CD14-positive monocyte (primary cell): ENCODE results near the gene JMJD1C. TPM values are rescaled to one million over a fixed set of nuclear protein-coding genes. Genes with fewer than 3 reads are reported as not detected.

Source experiments
- DNase-seq, 3 donors: peaks; one replicate each; pipeline ENCODE4 v3.0.0-alpha.2; 2011 to 2022
- H2AFZ ChIP-seq: 2 replicates; pipeline ENCODE4 v1.6.0; 2012; ENCODE audit warnings: mild to moderate bottlenecking, low read depth, low read length, inconsistent platforms; ENCODE audit not compliant: insufficient read depth, poor library complexity, severe bottlenecking
- H3K27ac ChIP-seq, 2 donors: 1 replicate in 1 of 2; 2 replicates in 1 of 2; pipeline ENCODE4 v1.5.1; 2012 to 2013; ENCODE audit warnings: low read length in 2 of 2, control low read depth in 1 of 2, inconsistent platforms in 1 of 2, low read depth in 1 of 2, mild to moderate bottlenecking in 1 of 2
- H3K27me3 ChIP-seq, 2 donors: one replicate each; pipeline versions ENCODE4 v1.6.0 to v1.6.1; 2011 to 2013; ENCODE audit warnings: low read length in 2 of 2; ENCODE audit not compliant: control insufficient read depth in 2 of 2, insufficient read depth in 2 of 2
- H3K36me3 ChIP-seq, 2 donors: replicated peaks in 1 of 2; 1 replicate in 1 of 2; 2 replicates in 1 of 2; pipeline versions ENCODE4 v1.5.1 to v1.6.1; 2012 to 2013; ENCODE audit warnings: low read length in 2 of 2, control low read depth in 1 of 2, inconsistent platforms in 1 of 2, mild to moderate bottlenecking in 1 of 2; ENCODE audit not compliant: insufficient read depth in 2 of 2, control insufficient read depth in 1 of 2
- H3K4me1 ChIP-seq, 2 donors: 1 replicate in 1 of 2; 2 replicates in 1 of 2; pipeline versions ENCODE4 v1.5.1 to v1.6.1; 2012 to 2013; ENCODE audit warnings: low read length in 2 of 2, control low read depth in 1 of 2, inconsistent platforms in 1 of 2, mild to moderate bottlenecking in 1 of 2, moderate library complexity in 1 of 2; ENCODE audit not compliant: insufficient read depth in 2 of 2, control insufficient read depth in 1 of 2
- H3K4me2 ChIP-seq: replicated peaks from 2 replicates; pipeline ENCODE3; 2012; ENCODE audit warnings: low read length, moderate library complexity, mild to moderate bottlenecking; ENCODE audit not compliant: poor library complexity, severe bottlenecking; ENCODE audit errors: extremely low read depth
- H3K4me3 ChIP-seq, 3 experiments: fragments of 200-600 bp in 1 of 3; sonication (generic) in 1 of 3; replicated peaks in 1 of 3; 1 replicate in 2 of 3; 2 replicates in 1 of 3; pipeline ENCODE4 v1.5.1; 2011 to 2013; ENCODE audit warnings: low read length in 3 of 3, mild to moderate bottlenecking in 3 of 3, control low read depth in 2 of 3, low read depth in 2 of 3, inconsistent platforms in 1 of 3, moderate library complexity in 1 of 3
- H3K79me2 ChIP-seq: 2 replicates; pipeline ENCODE4 v1.6.0; 2012; ENCODE audit warnings: mild to moderate bottlenecking, control low read depth, inconsistent platforms, low read length, moderate library complexity; ENCODE audit not compliant: insufficient read depth
- H3K9ac ChIP-seq: 2 replicates; pipeline ENCODE4 v1.6.0; 2017; ENCODE audit warnings: low read length, mild to moderate bottlenecking; ENCODE audit not compliant: insufficient read depth, poor library complexity, severe bottlenecking
- H3K9me3 ChIP-seq, 2 donors: replicated peaks in 1 of 2; 1 replicate in 1 of 2; 2 replicates in 1 of 2; pipeline versions ENCODE4 v1.5.1 to v1.6.1; 2012 to 2013; ENCODE audit warnings: low read length in 2 of 2, control low read depth in 1 of 2; ENCODE audit not compliant: control insufficient read depth in 1 of 2, insufficient read depth in 1 of 2
- H4K20me1 ChIP-seq: 2 replicates; pipeline ENCODE4 v1.6.0; 2012; ENCODE audit warnings: mild to moderate bottlenecking, low read length, control low read depth, moderate library complexity; ENCODE audit not compliant: insufficient read depth
- H3K27ac Mint-ChIP-seq, 7 donors: one replicate each; pipeline ENCODE4 v1.8.0; 2020; ENCODE audit warnings: mild to moderate bottlenecking in 7 of 7, mixed read lengths in 7 of 7, moderate library complexity in 6 of 7, inconsistent platforms in 2 of 7
- H3K27me3 Mint-ChIP-seq, 3 donors: one replicate each; pipeline ENCODE4 v1.8.0; 2021 to 2022; ENCODE audit warnings: low read depth in 3 of 3, mild to moderate bottlenecking in 3 of 3, mixed read lengths in 3 of 3, moderate library complexity in 3 of 3, inconsistent platforms in 1 of 3
- H3K36me3 Mint-ChIP-seq, 2 donors: one replicate each; pipeline ENCODE4 v1.8.0; 2020; ENCODE audit warnings: mixed read lengths in 2 of 2, inconsistent platforms in 1 of 2, mild to moderate bottlenecking in 1 of 2
- H3K4me1 Mint-ChIP-seq: one replicate; pipeline ENCODE4 v1.8.0; 2020; ENCODE audit warnings: mild to moderate bottlenecking, mixed read lengths
- H3K4me3 Mint-ChIP-seq, 2 donors: one replicate each; pipeline ENCODE4 v1.8.0; 2020; ENCODE audit warnings: mild to moderate bottlenecking in 2 of 2, mixed read lengths in 2 of 2, moderate library complexity in 1 of 2
- H3K9me3 Mint-ChIP-seq, 7 donors: one replicate each; pipeline ENCODE4 v1.8.0; 2020 to 2022; ENCODE audit warnings: mixed read lengths in 7 of 7, mild to moderate bottlenecking in 6 of 7, moderate library complexity in 6 of 7, inconsistent platforms in 2 of 7
- WGBS: methylation state at CpG from one replicate; pipeline ENCODE4 v1.1.5; 2013; ENCODE audit warnings: missing lambda C conversion rate; ENCODE audit not compliant: insufficient coverage; 5-methylcytosine and 5-hydroxymethylcytosine counted together
- intact Hi-C, 2 donors: fragments of 100-400 bp; cut with micrococcal nuclease; formaldehyde crosslinking; loops; one replicate each; pipeline versions ENCODE4 v1.15.0 to v1.15.1; 2023
- polyA plus RNA-seq, 3 donors: library from polyadenylated mRNA; depleted of rRNA in 1 of 3; unstranded in 2 of 3; stranded (reverse) in 1 of 3; fragments of 300-500 nt in 2 of 3; fragments of >200 nt in 1 of 3; fragmentation: Illumina TruSeq in 2 of 3; gene quantifications; 1 replicate in 2 of 3; 2 replicates in 1 of 3; pipeline ENCODE4 v1.2.3, GENCODE V29; 2012 to 2021
- TF ChIP-seq, protein P1 (sequence below): fragments of 200-600 bp; IDR thresholded peaks from one replicate; pipeline ENCODE4 v1.8.0; 2022; ENCODE audit warnings: antibody characterized with exemption, mild to moderate bottlenecking

JMJD1C gene
- polyA plus RNA-seq, 3 donors: 27.8 to 84.8 (median 46.5) TPM

GRCh38 chr10:63478564-63478963 lies 12.8 kb upstream of the JMJD1C start:
- H3K4me1 ChIP-seq: no peaks in the 10 kb centered on the region
- H3K4me3 ChIP-seq: no peak overlapping the region
- no CpG with 5 or more reads among the region's 3 CpGs for WGBS
- DNase-seq: no peak
- H3K9me3 Mint-ChIP-seq: no peaks in the 10 kb centered on the region
- intact Hi-C loops: no loop called here
- no peak overlapping the region for H2AFZ ChIP-seq
- no peaks in the 10 kb centered on the region for H3K9me3 ChIP-seq
- H3K27ac Mint-ChIP-seq: no peak overlapping the region
- no peaks in the 10 kb centered on the region for H3K27me3 ChIP-seq
- H3K36me3 Mint-ChIP-seq: peaks cover 0 to 2% of the 10 kb centered on the region in 2 donors
- H3K79me2 ChIP-seq: peaks cover 74% of the 10 kb centered on the region
- no peaks in the 10 kb centered on the region for H3K36me3 ChIP-seq
- no peak overlapping the region for H3K4me3 Mint-ChIP-seq
- H4K20me1 ChIP-seq: peaks cover 63% of the 10 kb centered on the region
- H3K9ac ChIP-seq: no peak overlapping the region
- peaks cover 0 to 2% (median 0%) of the 10 kb centered on the region in 3 donors for H3K27me3 Mint-ChIP-seq
- no peak overlapping the region for H3K27ac ChIP-seq
- H3K4me2 ChIP-seq: no peak overlapping the region
- TF ChIP-seq, protein P1, sequence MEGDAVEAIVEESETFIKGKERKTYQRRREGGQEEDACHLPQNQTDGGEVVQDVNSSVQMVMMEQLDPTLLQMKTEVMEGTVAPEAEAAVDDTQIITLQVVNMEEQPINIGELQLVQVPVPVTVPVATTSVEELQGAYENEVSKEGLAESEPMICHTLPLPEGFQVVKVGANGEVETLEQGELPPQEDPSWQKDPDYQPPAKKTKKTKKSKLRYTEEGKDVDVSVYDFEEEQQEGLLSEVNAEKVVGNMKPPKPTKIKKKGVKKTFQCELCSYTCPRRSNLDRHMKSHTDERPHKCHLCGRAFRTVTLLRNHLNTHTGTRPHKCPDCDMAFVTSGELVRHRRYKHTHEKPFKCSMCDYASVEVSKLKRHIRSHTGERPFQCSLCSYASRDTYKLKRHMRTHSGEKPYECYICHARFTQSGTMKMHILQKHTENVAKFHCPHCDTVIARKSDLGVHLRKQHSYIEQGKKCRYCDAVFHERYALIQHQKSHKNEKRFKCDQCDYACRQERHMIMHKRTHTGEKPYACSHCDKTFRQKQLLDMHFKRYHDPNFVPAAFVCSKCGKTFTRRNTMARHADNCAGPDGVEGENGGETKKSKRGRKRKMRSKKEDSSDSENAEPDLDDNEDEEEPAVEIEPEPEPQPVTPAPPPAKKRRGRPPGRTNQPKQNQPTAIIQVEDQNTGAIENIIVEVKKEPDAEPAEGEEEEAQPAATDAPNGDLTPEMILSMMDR: no peak
- H3K4me1 Mint-ChIP-seq: peaks cover 13% of the 10 kb centered on the region

GRCh38 chr10:63477927-63478326 lies 12.2 kb upstream of the JMJD1C start:
- Histone ChIP-seq H3K79me2 (peaks cover 76% of the 10 kb centered on the region), H3K4me3 (no peak overlapping the region), H3K27ac (no peak overlapping the region)

More at GRCh38 chr10:63477927-63478326, 12.2 kb upstream of the JMJD1C start:
- no peak overlapping the region for H3K9ac ChIP-seq
- Mint-ChIP-seq H3K4me1 (peaks cover 9% of the 10 kb centered on the region), H3K4me3 (no peak overlapping the region), H3K27ac (no peak overlapping the region), H3K9me3 (no peaks in the 10 kb centered on the region), H3K27me3 (peaks cover 0 to 2% (median 0%) of the 10 kb centered on the region in 3 donors), H3K36me3 (peaks cover 0 to 2% of the 10 kb centered on the region in 2 donors)
- peaks cover 58% of the 10 kb centered on the region for H4K20me1 ChIP-seq
- DNase-seq: no peak
- no peak overlapping the region for H2AFZ ChIP-seq
- no peaks in the 10 kb centered on the region for H3K9me3 ChIP-seq
- no peaks in the 10 kb centered on the region for H3K4me1 ChIP-seq
- WGBS: no CpG with 5 or more reads among the region's 1 CpG
- no peaks in the 10 kb centered on the region for H3K36me3 ChIP-seq
- H3K4me2 ChIP-seq: no peak overlapping the region
- H3K27me3 ChIP-seq: no peaks in the 10 kb centered on the region
- TF ChIP-seq, protein P1: no peak
- intact Hi-C loops: no loop called here
